ENCODE results near the gene AGBL4. TPM values are rescaled to one million over a fixed set of nuclear protein-coding genes. Genes with fewer than 3 reads are reported as not detected.

AGBL4 gene
- total and polyA plus RNA-seq, 9 of the 15 experiments (the other 6 are each of a cell fraction or from before 2014, with no cell fraction given): 0.11 TPM; not detected in 7

DNA sequence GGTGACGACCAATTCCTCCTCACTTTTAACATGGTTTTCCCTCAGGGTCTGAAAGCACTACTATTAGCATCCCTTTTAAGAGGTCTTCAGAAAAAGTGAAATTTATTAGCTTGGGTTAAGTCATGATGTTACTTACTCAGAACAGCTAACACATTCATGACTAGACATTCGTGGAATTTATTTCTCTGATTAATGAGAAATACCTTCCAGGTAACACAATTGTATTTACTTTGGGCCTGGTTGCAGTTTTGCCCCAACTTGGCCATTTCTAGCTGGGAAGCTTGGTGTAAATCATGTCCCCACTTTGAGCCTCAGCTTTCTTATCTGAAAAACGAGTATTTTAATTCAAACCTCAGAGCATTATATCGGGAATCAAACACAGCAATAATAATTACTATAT is 1432.6 kb downstream of the AGBL4 start (continued):
- TF ChIP-seq, protein P1, sequence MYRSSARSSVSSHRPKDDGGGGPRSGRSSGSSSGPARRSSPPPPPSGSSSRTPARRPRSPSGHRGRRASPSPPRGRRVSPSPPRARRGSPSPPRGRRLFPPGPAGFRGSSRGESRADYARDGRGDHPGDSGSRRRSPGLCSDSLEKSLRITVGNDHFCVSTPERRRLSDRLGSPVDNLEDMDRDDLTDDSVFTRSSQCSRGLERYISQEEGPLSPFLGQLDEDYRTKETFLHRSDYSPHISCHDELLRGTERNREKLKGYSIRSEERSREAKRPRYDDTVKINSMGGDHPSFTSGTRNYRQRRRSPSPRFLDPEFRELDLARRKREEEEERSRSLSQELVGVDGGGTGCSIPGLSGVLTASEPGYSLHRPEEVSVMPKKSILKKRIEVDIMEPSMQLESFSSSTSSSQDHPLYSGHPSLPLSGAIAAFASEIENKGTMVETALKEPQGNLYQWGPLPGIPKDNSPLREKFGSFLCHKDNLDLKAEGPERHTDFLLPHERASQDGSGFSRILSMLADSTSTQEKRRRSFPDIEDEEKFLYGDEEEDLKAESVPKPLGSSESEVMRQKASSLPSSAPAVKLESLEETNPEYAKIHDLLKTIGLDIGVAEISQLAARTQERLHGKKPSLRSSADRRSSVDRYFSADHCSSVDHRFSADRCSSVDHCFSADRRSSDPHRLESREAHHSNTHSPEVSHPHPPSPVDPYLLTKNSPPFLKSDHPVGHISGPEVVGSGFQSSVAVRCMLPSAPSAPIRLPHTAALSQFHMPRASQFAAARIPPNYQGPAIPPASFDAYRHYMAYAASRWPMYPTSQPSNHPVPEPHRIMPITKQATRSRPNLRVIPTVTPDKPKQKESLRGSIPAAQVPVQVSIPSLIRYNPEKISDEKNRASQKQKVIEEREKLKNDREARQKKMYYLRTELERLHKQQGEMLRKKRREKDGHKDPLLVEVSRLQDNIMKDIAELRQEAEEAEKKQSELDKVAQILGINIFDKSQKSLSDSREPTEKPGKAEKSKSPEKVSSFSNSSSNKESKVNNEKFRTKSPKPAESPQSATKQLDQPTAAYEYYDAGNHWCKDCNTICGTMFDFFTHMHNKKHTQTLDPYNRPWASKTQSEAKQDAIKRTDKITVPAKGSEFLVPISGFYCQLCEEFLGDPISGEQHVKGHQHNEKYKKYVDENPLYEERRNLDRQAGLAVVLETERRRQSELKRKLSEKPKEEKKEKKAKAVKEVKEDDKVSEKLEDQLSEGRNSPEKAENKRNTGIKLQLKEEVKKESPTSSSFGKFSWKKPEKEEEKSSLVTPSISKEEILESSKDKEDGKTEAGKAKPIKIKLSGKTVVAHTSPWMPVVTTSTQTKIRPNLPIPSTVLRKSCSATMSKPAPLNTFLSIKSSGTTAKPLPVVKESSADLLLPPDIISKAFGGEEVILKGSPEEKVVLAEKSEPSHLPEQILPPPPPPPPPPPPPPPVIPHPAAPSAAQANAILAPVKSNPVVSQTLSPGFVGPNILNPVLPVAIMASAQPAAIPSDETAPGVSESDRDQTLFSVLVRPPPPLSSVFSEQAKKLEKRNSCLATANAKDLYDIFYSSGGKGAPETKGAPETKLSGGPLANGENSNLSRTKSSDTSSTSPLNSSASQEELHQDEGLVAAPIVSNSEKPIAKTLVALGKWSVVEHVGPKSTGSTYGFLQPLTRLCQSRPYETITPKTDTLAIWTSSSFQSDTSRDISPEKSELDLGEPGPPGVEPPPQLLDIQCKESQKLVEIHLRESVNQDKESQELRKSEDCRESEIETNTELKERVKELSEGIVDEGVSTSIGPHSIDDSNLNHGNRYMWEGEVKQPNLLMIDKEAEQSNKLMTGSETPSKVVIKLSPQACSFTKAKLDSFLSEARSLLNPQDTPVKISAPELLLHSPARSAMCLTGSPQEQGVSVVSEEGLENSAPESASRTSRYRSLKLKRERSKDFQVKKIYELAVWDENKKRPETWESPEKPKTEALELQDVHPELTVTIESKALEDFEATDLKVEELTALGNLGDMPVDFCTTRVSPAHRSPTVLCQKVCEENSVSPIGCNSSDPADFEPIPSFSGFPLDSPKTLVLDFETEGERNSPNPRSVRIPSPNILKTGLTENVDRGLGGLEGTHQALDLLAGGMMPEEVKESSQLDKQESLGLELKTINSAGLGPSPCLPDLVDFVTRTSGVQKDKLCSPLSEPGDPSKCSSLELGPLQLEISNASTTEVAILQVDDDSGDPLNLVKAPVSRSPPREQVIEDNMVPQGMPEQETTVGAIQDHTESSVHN (IDR thresholded peaks at IDR 0.05; ENCODE audit: borderline replicate concordance in 1 of 2, low read depth in 1 of 2): no peak
- TF ChIP-seq, protein P2, sequence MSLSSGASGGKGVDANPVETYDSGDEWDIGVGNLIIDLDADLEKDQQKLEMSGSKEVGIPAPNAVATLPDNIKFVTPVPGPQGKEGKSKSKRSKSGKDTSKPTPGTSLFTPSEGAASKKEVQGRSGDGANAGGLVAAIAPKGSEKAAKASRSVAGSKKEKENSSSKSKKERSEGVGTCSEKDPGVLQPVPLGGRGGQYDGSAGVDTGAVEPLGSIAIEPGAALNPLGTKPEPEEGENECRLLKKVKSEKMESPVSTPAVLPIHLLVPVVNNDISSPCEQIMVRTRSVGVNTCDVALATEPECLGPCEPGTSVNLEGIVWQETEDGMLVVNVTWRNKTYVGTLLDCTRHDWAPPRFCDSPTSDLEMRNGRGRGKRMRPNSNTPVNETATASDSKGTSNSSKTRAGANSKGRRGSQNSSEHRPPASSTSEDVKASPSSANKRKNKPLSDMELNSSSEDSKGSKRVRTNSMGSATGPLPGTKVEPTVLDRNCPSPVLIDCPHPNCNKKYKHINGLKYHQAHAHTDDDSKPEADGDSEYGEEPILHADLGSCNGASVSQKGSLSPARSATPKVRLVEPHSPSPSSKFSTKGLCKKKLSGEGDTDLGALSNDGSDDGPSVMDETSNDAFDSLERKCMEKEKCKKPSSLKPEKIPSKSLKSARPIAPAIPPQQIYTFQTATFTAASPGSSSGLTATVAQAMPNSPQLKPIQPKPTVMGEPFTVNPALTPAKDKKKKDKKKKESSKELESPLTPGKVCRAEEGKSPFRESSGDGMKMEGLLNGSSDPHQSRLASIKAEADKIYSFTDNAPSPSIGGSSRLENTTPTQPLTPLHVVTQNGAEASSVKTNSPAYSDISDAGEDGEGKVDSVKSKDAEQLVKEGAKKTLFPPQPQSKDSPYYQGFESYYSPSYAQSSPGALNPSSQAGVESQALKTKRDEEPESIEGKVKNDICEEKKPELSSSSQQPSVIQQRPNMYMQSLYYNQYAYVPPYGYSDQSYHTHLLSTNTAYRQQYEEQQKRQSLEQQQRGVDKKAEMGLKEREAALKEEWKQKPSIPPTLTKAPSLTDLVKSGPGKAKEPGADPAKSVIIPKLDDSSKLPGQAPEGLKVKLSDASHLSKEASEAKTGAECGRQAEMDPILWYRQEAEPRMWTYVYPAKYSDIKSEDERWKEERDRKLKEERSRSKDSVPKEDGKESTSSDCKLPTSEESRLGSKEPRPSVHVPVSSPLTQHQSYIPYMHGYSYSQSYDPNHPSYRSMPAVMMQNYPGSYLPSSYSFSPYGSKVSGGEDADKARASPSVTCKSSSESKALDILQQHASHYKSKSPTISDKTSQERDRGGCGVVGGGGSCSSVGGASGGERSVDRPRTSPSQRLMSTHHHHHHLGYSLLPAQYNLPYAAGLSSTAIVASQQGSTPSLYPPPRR (CRISPR knock-in tag; IDR thresholded peaks at IDR 0.05; ENCODE audit: borderline replicate concordance): no peak
- TF ChIP-seq HSF4 (CRISPR knock-in tag; IDR thresholded peaks at IDR 0.05; ENCODE audit: borderline replicate concordance): no peak
- TF ChIP-seq KAT2B (IDR thresholded peaks at IDR 0.05; ENCODE audit: low read depth, low read length): no peak
- TF ChIP-seq ZNF586 (CRISPR knock-in tag; conservative IDR thresholded peaks at IDR 0.05): no peak
- TF ChIP-seq, protein P3, sequence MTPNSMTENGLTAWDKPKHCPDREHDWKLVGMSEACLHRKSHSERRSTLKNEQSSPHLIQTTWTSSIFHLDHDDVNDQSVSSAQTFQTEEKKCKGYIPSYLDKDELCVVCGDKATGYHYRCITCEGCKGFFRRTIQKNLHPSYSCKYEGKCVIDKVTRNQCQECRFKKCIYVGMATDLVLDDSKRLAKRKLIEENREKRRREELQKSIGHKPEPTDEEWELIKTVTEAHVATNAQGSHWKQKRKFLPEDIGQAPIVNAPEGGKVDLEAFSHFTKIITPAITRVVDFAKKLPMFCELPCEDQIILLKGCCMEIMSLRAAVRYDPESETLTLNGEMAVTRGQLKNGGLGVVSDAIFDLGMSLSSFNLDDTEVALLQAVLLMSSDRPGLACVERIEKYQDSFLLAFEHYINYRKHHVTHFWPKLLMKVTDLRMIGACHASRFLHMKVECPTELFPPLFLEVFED (CRISPR knock-in tag; conservative IDR thresholded peaks at IDR 0.05): no peak
- no peak for TF ChIP-seq KDM2B (CRISPR knock-in tag; IDR thresholded peaks at IDR 0.05)
- no peak for TF ChIP-seq HNRNPL (IDR thresholded peaks at IDR 0.05; ENCODE audit: low read depth, low read length)
